ENCODE measurements around the gene HHAT. TPM values are rescaled to one million over a fixed set of nuclear protein-coding genes. Genes with fewer than 3 reads are reported as not detected.
A peak's percentile ranks its signal among the peaks of the same experiment; 100 is the strongest.

Gene HHAT
- polyA plus RNA-seq, 1 experiment, result 4.8 TPM

DNA sequence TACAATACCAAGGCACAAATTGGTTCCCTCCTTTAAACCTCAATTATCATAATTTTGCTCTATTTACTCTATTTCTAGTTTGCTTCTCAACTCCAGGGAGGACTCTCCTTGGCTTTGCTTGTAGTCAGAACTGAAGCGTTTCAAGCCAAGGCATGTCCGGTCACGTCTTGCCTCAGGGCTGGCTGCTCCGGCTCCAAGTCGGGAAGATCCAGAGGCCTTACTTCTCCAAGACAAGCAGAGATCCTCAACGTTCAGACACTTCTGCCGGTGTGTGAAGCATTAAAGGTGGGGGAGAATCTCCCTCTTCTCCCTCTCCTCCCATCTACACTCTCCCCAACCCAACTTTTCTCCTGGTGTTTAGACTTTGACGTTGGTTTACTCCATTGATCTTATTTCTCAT is 7.2 kb upstream of the HHAT start:
- ChIA-PET POLR2A (no interaction called here), CTCF (no interaction called here)
- TF ChIP-seq, protein P1, sequence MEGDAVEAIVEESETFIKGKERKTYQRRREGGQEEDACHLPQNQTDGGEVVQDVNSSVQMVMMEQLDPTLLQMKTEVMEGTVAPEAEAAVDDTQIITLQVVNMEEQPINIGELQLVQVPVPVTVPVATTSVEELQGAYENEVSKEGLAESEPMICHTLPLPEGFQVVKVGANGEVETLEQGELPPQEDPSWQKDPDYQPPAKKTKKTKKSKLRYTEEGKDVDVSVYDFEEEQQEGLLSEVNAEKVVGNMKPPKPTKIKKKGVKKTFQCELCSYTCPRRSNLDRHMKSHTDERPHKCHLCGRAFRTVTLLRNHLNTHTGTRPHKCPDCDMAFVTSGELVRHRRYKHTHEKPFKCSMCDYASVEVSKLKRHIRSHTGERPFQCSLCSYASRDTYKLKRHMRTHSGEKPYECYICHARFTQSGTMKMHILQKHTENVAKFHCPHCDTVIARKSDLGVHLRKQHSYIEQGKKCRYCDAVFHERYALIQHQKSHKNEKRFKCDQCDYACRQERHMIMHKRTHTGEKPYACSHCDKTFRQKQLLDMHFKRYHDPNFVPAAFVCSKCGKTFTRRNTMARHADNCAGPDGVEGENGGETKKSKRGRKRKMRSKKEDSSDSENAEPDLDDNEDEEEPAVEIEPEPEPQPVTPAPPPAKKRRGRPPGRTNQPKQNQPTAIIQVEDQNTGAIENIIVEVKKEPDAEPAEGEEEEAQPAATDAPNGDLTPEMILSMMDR (IDR thresholded peaks at IDR 0.05; ENCODE audit: low read depth, low read length), result no peak
- DNase-seq (ENCODE audit: low read depth, low spot score), result no peak
- Histone ChIP-seq H3K27ac (ENCODE audit: low read depth, low read length) (no peak overlapping the region), H3K4me3 (ENCODE audit: low read depth, low read length) (no peak overlapping the region), H3K9me3 (ENCODE audit: control insufficient read depth, insufficient read depth, low read length) (no peaks in the 10 kb centered on the region), H3K27me3 (ENCODE audit: control insufficient read depth, insufficient read depth, low read length) (peaks cover 9% of the 10 kb centered on the region)

DNA sequence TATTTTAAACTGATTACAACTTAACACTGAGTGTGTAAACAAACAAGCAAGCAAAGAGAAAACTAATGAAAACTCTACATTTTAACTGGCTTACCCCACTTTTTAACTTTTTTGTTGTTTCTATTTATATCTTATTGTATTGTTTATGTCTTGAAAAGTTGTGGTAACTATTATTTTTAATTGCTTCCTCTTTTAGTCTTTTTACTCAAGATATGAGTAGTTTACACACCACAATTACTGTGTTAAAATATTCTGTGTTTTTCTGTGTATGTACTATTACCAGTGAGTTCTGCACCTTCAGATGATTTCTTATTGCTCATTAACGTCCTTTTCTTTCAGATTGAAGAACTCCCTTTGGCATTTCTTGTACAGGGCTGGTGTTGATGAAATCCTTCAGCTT is 4.7 kb upstream of the HHAT start:
- ChIA-PET CTCF (no interaction called here), POLR2A (no interaction called here)
- TF ChIP-seq, protein P1 (IDR thresholded peaks at IDR 0.05; ENCODE audit: low read depth, low read length), result no peak
- Histone ChIP-seq H3K27me3 (ENCODE audit: control insufficient read depth, insufficient read depth, low read length) (no peaks in the 10 kb centered on the region), H3K4me3 (ENCODE audit: low read depth, low read length) (no peak overlapping the region), H3K9me3 (ENCODE audit: control insufficient read depth, insufficient read depth, low read length) (no peaks in the 10 kb centered on the region; the same call in 1 of the 2 replicates), H3K27ac (ENCODE audit: low read depth, low read length) (no peak overlapping the region)
- no peak for DNase-seq (ENCODE audit: low read depth, low spot score)

DNA sequence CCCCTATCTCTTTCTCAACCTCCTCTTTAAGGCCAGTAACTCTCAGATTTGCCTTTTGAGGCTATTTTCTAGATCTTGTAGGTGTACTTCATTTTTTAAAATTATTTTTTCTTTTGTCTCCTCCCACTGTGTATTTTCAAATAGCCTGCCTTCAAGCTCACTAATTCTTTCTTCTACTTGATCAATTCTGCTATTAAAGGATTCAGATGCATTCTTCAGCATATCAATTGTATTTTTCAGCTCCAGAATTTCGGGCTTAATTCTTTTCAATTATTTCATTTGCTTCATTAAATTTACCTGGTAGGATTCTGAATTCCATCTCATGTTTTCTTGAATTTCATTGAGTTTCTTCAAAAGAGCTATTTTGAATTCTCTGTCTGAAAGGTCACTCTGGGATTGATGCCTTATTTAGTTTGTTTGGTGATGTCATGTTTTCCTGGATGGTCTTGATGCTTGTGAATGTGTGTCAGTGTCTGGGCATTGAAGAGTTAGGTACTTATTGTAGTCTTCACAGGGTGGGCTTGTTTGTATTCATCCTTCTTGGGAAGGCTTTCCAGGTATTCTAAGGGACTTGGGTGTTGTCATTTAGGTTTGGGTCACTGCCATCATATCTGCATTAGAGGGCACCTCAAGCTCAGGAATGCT is 3.6 kb upstream of the HHAT start:
- DNase-seq (ENCODE audit: low read depth, low spot score), result no peak
- ChIA-PET POLR2A (no interaction called here), CTCF (no interaction called here)
- Histone ChIP-seq H3K9me3 (ENCODE audit: control insufficient read depth, insufficient read depth, low read length) (no peaks in the 10 kb centered on the region; the same call in 1 of the 2 replicates), H3K27ac (ENCODE audit: low read depth, low read length) (no peak overlapping the region), H3K27me3 (ENCODE audit: control insufficient read depth, insufficient read depth, low read length) (no peaks in the 10 kb centered on the region), H3K4me3 (ENCODE audit: low read depth, low read length) (no peak overlapping the region)
- TF ChIP-seq, protein P1 (IDR thresholded peaks at IDR 0.05; ENCODE audit: low read depth, low read length), result no peak

DNA sequence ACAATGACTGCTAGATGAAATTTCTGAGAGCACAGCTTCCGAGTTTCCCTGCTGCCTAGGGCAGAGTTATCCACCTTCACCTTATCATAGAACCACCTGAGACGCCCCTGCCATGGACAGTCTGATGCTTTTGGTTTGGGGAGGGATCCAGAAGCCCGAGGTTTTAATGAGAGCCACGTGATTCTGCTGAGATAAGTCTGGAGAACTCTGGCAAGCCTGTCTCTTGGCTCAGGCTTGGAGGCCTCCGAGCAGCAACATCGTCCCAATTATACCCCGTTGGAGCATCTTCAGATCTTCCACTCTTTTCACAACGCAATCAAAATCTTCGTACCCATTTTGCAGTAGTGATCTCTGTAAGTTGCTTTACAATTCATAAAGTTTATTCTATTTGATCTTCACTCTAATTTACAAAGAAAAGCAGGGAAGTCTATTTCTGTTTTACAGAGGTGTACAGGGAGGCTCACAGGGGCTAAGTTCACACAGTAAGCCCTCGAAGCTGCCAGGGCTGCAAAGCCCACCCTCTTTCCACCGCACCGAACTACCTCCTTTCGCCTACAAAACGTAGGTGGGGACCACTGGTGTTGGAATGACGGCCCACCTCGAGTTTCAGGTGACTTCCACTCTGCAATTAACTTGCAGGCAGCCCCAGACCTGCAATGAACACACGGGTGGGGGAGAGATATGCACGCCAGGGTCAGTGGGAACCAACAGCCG is 513 bp upstream of the HHAT start:
- CTCF ChIA-PET, result interaction anchor here (1.2 to 1.7 kb wide), 2 partner anchors 17 to 339 kb away, joined by 4 to 8 read pairs; no protein-coding TSS in a partner anchor
- POLR2A ChIA-PET, result no interaction called here
- DNase-seq (ENCODE audit: low read depth, low spot score), result no peak
- TF ChIP-seq, protein P1 (IDR thresholded peaks at IDR 0.05; ENCODE audit: low read depth, low read length), result no peak
- Histone ChIP-seq H3K27ac (ENCODE audit: low read depth, low read length) (peak overlapping the region; percentile 31), H3K27me3 (ENCODE audit: control insufficient read depth, insufficient read depth, low read length) (peaks cover 2% of the 10 kb centered on the region), H3K4me3 (ENCODE audit: low read depth, low read length) (peak overlapping the region; percentile 73), H3K9me3 (ENCODE audit: control insufficient read depth, insufficient read depth, low read length) (no peaks in the 10 kb centered on the region; the same call in 1 of the 2 replicates)

DNA sequence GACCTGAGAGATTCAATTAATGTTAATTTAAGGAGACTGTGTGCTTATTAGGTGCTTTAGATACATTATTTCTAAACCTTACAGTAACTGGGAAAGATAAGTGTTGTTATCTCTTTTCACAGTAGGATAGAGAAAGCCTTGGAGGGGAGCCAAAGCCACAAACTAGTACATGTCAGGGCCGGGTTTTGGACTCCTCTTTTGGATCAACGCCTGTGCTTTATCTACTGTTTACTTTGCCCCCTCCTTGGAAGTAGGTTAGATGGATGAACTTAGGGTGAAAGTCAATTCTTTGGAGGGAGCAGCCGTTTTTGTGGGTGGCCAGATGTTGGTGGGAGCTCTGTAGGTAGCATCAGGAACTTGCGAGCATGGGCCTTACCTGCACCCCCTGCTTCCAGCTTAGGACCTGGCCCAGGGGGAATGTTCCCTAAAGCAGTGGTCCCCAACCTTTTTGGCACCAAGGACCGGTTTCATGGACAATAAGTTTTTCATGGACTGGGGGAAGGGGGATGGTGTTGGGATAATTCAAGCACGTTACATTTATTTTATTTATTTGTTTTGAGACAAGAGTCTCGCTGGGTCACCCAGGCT is 1.7 kb downstream of the HHAT start:
- POLR2A ChIA-PET, result no interaction called here

More for the DNA sequence above, 1.7 kb downstream of the HHAT start:
- DNase-seq (ENCODE audit: low read depth, low spot score), result no peak
- Histone ChIP-seq H3K9me3 (ENCODE audit: control insufficient read depth, insufficient read depth, low read length) (no peaks in the 10 kb centered on the region; the same call in 1 of the 2 replicates), H3K27ac (ENCODE audit: low read depth, low read length) (no peak overlapping the region), H3K27me3 (ENCODE audit: control insufficient read depth, insufficient read depth, low read length) (peaks cover 2% of the 10 kb centered on the region), H3K4me3 (ENCODE audit: low read depth, low read length) (no peak overlapping the region)
- CTCF ChIA-PET, result interaction anchor here (0.6 to 1.0 kb wide), 5 partner anchors 44 to 187 kb away, joined by 3 to 7 read pairs (median 3); no protein-coding TSS in a partner anchor
- TF ChIP-seq, protein P1 (IDR thresholded peaks at IDR 0.05; ENCODE audit: low read depth, low read length), result no peak
